GM19328 (cell line): ENCODE measurements around the gene PTPRG.

Experiments
- ATAC-seq: cut with Tn5 transposase; IDR thresholded peaks from one replicate; pipeline ENCODE4 v1.9.1; 2021; ENCODE audit warnings: mild to moderate bottlenecking, moderate library complexity; ENCODE audit not compliant: unreplicated experiment

PTPRG gene

DNA sequence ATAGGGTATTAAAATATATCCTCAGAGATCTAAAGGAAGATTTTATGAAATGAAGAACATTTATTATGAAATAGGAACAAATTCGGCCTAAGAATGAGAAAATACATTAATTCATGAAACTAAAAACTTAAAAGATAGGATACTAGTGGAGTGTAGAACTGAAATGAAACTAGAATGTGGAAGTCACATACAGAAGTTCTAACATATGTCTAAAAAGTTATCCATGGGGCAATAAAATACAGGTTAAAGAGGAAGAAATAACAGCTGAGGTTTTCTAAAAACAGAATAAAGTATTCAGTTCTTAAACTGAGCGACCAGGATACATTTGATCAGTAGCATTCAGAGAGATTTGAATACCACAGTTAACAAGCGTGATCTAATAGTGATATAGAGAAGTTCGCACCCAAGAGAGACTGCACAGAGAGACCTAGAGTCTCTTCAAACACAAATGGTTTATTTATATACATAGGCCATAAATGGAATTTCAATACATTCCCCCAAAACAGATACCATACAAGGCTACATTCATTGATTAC lies 726.1 kb downstream of the PTPRG start:
- no peak for ATAC-seq

DNA sequence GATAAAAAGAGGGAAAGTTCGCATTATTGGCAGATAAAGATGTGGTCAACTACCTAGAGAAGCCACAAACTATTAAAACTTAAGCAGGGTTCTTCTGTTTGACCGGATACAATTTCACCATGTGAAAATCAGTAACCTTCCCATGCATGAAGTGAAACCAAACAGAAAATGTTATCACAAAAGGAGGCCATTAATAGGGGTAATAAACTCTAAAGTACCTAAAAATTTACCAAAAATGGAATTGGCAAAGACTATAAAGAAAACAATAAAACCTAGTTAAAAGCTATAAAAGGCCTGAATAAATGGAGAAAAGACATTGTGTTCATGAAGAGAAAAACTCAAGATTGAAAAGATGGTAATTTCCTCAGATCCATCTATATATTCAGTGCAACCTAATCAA lies 728.6 kb downstream of the PTPRG start:
- no peak for ATAC-seq

DNA sequence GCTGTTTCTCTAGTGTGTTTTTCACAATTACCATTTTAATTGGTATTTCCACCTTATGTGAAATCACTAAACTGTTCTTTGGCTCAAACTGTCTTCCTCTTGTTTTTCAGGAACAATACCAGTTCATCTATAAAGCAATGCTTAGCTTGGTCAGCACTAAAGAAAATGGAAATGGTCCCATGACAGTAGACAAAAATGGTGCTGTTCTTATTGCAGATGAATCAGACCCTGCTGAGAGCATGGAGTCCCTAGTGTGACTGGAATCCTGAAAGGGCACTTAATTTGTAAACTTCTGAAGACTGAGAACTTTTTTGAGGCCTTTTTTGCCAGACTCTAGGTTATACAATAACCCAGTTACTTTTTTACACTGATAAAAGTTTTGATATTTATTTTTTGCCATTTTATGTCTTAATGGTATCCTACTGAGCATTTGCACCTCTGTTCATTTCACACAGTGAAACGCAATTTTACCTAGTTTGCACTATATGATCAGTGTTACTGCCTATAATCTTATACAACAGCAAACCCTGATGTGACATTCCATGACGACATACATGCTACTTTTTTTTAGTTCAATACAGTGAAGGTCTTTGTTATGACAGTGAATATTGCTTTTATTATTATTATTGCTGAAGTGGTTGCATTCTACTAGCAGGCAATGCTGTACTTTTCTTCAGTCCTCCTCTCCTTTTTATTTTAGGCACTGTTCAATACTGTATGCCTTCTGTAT lies 731.8 kb downstream of the PTPRG start:
- no peak for ATAC-seq

DNA sequence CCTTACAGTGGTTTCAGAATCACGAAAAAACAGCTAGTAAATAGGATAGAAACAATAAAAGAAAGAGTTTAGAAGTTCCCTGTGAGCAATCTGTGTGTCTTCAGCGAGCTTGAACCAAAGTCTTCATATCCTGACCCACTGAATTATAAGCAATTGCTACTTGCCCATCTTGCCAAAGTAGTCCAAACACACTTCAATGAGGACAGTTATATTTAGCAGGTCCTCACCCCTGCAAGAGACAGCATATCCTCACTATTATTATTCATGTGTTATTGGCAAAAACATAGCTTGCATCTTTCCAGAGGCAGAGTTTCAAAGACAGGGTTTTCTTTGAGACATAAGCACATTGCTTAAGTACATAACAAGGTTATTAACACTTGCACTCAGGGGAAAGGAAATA lies 734.2 kb downstream of the PTPRG start:
- ATAC-seq, result no peak

DNA sequence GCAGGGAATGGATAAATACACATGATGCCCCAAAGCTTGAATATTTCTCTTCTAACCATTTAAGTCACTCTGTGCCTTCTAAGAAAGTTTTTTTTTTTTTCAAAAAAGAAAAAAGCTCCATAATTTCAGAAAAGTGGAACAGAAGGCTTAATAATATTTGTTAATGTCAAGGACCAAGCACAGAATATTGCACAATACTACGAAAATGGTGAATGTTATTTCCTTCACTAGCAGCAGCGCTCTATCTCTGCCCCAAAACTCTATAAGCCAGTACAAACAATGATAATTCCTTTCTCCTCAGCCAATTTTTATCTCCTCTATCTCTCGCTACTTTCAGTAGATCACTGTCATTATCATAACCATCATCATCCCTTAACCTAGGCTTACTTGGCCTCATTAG lies 739.2 kb downstream of the PTPRG start:
- no peak for ATAC-seq

DNA sequence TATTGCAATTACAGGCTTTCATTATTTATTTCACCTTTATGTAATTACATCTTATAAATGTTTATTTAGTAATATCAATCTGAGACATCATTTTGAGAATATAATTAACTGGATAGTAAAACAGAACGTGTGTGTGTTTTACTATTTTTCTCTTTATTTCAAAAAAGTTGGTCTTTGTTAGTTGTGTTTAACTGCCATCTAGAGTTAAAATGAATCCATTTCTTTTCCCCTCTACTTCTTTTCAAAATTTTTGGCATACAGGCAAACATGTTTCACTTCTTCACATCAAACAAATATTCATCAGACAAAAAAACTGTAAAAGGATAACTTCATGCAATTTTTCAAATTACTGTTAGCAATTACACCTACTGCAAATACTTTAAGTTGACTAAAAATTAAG lies 750.8 kb downstream of the PTPRG start:
- no peak for ATAC-seq

DNA sequence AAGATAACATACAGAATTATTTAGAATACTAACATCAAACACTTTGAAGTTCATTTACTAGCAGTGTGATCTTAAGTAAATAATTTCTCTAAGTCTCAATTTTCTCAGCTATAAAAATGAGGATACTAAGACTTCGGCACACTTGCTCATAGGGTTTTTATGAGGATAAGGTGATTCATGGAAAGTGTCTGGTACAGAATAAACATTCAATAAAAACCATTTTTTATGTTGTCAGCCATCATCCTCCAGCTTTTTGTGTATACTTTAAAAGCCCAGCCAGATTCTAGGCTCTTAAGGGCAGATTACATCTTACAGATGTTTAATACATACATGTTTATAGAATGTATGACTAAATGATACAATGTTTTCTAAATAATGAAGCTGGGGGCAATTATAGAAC lies 755.2 kb downstream of the PTPRG start:
- ATAC-seq, result no peak

DNA sequence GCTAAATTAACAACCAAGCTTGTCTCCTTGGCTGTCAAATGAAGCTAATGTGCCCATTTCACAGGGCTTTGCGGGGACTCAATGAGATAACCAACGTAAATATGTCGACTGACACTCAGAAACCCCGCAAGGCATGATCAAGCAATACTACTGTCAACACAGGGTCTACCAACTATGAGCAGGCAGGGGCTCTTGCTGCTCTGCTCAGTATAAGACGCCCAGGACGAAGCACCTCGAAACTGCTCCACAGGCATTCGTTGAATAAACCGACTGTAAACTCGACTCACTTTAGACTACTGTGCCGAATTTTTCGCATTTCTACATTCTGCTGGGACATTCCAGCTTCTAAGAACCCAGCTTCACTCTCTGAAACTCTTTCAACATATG lies 757.0 kb downstream of the PTPRG start:
- no peak for ATAC-seq

DNA sequence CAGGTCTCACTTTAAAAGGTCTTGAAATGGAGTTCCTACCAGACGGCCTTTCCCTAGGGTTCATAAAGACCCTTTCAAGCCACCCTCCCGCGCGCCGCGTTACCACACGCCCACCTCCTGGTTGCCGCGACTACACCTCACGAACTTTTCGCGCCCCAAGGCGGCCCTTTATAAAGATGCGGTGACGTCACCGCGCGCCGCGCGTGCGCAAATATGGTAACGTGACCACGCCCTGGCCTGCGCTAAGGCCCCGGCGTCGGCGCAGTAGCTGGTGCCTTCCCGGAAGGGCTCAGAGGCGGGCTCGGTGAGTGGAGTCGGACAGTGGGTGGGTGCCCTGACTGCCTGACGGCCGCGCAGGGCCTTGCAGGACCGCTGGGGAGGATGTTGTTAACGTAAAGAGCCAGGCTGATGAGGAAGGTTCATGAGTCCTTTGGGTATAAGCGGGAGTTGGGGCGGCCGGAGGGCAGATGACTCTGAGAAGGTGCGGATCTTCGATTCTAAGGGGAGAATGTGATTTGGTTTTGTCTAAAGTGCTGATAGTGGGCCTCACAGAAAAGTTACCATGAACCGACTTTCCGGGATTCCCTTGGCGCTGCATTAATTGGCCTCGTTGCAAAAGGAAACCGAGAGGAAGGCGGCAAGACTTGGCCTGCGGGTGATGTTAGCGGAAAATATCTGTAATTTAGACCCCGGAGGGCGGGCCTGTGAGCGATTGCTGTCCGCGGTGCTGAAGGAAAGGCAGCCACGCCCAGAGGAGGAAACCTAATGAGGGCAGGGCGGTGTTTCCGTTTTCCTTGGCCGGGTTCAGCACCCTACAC lies 757.6 kb downstream of the PTPRG start:
- peak; percentile 95 for ATAC-seq

DNA sequence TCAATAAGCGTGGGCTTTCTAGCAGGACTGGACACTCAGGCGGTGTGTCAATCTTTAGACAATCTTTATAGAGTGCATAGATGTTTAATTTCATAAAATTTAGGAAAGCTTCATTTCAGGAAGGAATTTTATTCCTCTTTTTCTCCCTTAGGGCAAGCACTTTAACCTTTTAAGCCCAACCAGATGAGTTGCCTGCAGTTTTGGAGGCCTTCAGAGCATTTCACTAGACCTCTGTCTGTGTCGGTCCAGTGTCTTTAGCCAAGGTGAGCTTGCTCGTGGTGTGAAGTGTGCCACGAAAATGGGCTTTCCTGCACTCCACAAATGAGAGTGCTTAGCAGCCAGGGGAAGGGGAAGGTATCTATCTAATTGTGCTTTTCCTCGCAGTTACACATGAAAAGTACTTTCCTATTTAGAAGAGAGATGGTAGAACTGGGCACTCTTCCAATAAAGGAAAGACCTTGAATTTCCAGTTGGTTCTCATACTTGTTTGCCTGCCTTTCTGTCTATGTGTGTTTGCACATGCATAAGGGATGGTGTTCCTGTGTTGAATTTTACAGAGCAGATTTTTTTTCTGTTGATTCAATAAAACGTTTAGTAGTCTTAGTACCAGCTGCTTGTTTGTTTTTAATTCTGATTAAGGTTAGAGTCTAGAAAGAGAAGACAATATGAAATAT lies 758.3 kb downstream of the PTPRG start:
- ATAC-seq, result no peak

DNA sequence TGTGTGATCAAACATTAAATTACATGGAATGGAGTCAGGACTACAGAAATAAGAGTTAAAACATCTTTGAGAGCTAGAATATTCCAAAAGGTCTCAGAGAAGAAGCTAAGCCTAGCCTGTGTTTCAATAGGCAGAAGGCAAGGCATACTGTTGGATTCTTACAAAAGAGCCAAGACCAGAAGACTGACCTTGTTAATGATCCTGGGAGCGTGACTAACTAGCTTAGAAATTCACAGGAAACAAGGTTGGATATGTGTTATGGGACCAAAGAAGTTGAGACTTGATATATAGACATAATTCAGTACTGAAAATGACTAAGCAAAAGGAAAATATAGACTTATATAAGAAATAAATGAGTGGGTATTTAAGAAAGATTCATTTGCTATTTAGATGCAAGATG lies 761.9 kb downstream of the PTPRG start:
- no peak for ATAC-seq

DNA sequence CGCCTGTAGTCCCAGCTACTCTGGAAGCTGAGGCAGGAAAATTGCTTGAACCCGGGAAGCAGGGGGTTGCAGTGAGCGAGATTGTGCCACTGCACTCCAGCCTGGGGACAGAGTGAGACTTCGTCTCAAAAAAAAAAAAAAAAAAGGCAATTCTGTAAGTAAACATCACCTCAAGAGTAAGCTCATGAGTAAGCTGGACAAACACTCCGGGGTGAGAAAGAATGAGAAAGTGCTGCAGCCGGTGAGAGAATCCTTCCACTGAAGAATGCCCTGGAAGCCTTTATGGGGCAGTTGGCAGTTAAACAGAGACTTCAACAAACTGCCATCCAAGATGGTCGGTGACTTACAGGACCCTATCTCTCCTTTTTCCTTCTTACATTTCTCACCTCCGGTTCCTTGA lies 764.5 kb downstream of the PTPRG start:
- ATAC-seq, result no peak

DNA sequence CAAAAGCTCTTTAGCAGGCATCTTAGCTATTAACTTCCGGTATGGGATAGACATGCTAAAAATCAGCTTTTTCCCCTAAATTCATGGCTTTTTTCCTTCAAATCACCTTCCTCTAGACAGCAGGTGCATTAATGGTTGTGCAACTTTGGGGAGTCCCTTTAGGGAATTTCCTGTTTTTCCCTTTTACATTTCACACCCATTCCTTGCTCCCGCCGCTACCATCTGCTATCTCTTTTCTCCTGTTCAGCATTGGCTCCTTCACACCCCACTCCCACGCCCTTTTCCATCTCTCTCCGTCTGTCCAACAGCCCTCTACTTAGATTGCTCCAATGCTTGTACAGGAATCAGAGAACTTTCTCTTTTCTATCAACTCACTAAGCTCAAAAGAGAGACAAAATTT lies 768.6 kb downstream of the PTPRG start:
- no peak for ATAC-seq

DNA sequence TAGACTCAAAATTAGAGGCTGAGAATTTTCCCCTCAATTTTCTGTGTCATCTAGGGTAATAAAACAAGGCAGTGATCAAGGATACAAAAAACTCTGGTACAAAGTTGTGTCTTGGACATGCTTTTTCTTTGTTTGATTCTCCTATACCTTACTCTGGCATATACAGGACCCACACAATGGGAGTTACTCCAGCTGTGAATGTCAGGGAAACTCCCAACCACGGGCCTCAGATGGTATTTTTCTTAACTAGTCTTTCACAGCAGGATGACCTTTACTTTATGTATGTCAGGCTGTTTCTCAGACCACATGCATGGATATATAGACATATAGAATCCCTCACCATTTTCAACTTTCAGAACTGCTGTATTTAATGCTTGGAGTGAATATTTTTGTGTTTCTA lies 770.6 kb downstream of the PTPRG start:
- ATAC-seq, result no peak

DNA sequence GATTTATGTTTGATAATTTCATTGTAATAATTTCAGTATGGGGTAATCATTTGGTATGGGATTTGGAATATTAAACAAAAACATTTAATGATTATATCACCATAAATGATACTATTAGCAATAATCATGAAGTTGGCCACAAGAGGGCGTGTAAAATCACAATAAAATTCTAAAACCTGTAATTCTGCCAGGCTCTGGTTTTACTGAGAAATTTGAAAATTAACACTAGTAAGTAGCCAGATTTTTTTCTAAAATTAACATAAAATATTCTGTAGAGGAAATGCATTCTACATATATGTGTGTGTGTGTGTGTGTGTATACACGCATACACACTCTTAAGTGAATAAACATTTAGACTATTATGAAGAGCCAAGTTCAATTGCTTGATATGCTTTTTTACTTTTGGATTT lies 771.5 kb downstream of the PTPRG start:
- no peak for ATAC-seq

DNA sequence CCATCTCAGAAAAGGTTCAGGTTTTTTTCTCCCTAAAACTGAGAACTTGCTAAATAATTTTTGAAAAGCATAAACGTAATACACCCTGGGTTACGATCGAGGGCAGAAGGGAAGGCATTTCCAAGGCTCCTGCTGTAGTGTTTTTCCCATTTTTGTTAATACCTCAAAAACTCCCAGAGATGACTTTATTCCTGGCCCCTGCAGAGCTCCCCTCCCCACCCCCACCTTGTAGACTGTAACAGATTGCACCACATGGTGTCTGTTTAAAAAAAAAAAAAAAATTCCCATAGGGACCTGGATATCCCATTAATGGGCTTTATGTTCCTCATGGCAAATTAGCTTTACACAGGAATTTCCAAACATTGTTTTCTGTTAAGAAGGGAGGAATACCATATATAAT lies 773.8 kb downstream of the PTPRG start:
- no peak for ATAC-seq

DNA sequence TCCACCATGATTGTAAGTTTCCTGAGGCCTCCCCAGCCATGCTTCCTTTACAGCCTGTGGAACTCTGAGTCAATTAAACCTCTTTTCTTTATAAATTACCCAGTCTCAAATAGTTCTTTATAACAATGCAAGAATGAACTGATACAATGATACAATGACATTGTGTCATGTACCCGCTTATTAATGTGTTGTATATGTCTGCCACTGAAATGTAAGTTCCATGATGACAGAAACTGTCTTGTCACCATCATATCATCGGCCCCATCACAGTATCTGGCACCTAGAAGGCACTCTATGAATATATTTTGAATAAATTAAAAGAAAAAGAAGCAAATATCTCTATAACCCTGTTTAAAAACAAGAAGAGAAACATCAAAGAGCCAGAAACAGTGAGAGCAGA lies 782.4 kb downstream of the PTPRG start:
- ATAC-seq, result no peak
